ENCODE results near the gene CTSW. TPM values are rescaled to one million over a fixed set of nuclear protein-coding genes. Genes with fewer than 3 reads are reported as not detected.

Gene CTSW
- total RNA-seq, 1 donor from 2014 or later = not detected

DNA sequence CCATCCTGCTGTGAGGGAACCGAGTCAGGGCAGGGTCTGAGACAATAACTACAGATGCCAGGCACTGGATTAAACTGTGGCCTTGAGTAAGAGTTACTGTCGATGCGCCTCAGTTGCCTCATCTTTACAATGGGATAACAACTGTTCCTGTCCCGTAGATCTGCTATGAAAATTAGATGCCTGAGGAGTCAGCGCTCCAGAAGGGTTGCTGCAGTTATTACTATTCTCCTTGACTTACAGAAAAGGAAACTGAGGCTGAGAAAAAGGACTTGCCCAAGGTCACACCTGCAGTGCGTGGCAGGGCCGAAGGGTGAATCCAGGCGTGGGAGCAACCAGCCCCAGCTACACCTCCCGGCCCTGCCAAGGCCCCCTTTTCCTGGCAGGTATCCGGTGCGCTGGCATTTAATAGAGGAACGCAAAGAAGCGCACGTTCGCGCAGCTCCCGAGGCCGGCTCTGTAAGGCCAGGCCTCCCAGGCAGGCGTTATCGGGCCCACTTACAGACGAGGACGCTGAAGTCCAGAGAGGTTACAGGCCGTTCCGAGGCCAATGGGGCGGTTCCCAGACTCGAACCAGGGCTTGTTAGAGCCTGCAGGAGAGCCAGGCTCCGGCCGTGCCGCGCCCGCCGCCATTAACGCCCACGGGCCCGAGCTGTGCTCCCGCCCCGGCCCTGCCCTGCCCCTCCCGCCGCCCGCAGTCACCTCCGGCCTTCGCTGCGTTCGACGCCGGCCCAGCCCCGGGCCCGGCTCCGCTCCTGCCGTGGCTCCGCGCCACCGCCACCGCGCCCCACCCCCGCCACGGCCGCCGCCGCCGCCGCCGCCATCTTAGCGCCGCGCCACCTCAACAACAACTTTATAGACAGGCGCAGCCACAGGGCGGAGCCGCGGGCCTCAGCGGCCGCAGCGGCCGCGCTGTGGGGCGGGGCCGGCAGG is 38.8 kb downstream of the CTSW start, which contains the start of gene C11orf68:
Gene C11orf68 (minus strand): TSS at position 852 of the 930 bp plus-strand sequence. CDS start 31 bp downstream, at position 821.
- no peak for DNase-seq (ENCODE audit: low read depth)
- peak within 1 kb of the TSS; percentile 86 for H3K4me3 ChIP-seq (ENCODE audit: low read depth, low read length)
- peaks cover 10% of the 10 kb centered on the region for H3K36me3 ChIP-seq (ENCODE audit: control insufficient read depth, insufficient read depth, low read length)
- TF ChIP-seq, protein P1, sequence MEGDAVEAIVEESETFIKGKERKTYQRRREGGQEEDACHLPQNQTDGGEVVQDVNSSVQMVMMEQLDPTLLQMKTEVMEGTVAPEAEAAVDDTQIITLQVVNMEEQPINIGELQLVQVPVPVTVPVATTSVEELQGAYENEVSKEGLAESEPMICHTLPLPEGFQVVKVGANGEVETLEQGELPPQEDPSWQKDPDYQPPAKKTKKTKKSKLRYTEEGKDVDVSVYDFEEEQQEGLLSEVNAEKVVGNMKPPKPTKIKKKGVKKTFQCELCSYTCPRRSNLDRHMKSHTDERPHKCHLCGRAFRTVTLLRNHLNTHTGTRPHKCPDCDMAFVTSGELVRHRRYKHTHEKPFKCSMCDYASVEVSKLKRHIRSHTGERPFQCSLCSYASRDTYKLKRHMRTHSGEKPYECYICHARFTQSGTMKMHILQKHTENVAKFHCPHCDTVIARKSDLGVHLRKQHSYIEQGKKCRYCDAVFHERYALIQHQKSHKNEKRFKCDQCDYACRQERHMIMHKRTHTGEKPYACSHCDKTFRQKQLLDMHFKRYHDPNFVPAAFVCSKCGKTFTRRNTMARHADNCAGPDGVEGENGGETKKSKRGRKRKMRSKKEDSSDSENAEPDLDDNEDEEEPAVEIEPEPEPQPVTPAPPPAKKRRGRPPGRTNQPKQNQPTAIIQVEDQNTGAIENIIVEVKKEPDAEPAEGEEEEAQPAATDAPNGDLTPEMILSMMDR (IDR thresholded peaks at IDR 0.05; ENCODE audit: insufficient read depth, low read length, severe bottlenecking) = no peak
- H3K27me3 ChIP-seq (ENCODE audit: control insufficient read depth, insufficient read depth, low read length) = no peaks in the 10 kb centered on the region
- no peak for FAIRE-seq

DNA sequence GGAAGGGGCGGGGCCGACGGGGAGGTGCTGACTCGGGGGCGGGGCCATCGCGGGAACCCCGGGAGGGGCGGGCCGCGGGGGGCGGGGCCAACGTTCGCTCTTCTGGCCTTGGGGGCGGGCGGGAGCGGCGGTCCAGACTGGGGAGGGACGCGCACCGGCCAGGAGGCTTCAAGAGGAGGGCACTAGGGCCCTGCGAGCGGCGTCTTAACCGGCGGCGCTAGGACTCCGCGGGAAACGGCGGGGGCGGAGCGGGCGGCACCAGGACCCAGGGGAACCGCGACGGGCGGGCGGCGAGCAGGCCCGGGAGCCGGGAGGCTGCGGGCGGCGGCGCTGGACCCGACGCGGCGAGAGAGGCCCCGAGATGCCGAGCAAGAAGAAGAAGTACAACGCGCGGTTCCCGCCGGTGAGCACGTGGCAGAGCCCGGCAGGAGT is 39.5 kb downstream of the CTSW start, which contains the start of gene DRAP1:
Gene DRAP1 (plus strand): TSS at position 286 of the 432 bp plus-strand sequence. CDS start 76 bp downstream, at position 362.
- TF ChIP-seq, protein P1 (IDR thresholded peaks at IDR 0.05; ENCODE audit: insufficient read depth, low read length, severe bottlenecking) = no peak
- DNase-seq (ENCODE audit: low read depth) = peak; percentile 84
- no peak for FAIRE-seq

GRCh38 chr11:65919573-65920371 is 40.1 kb downstream of the CTSW start:
- no peak for DNase-seq (ENCODE audit: low read depth)

More for the DNA sequence above, 39.5 kb downstream of the CTSW start, which contains the start of gene DRAP1:
- Histone ChIP-seq H3K4me3 (ENCODE audit: low read depth, low read length) (peak within 1 kb of the TSS; percentile 86), H3K27me3 (ENCODE audit: control insufficient read depth, insufficient read depth, low read length) (no peaks in the 10 kb centered on the region), H3K36me3 (ENCODE audit: control insufficient read depth, insufficient read depth, low read length) (peaks cover 10% of the 10 kb centered on the region)

DNA sequence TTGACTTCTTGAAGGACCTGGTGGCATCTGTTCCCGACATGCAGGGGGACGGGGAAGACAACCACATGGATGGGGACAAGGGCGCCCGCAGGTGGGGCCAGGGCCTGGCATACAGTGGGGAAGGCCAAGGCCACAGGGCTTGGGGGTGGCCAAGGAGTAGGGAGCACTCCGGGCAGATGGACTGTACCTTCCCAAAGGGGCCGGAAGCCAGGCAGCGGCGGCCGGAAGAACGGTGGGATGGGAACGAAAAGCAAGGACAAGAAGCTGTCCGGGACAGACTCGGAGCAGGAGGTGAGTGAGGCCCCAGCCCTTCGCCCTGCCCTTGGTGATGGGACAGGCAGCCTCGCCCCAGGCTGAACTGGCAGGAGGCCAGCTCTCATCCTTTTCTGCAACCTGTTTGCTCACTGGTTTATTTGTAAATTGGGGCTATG is 40.8 kb downstream of the CTSW start:
- DNase-seq (ENCODE audit: low read depth) (no peak), FAIRE-seq (no peak)
- TF ChIP-seq, protein P1 (IDR thresholded peaks at IDR 0.05; ENCODE audit: insufficient read depth, low read length, severe bottlenecking) = no peak
- Histone ChIP-seq H3K4me3 (ENCODE audit: low read depth, low read length) (peak overlapping the region; percentile 86), H3K27me3 (ENCODE audit: control insufficient read depth, insufficient read depth, low read length) (no peaks in the 10 kb centered on the region), H3K36me3 (ENCODE audit: control insufficient read depth, insufficient read depth, low read length) (peaks cover 10% of the 10 kb centered on the region)

More at GRCh38 chr11:65919573-65920371, 40.1 kb downstream of the CTSW start:
- Histone ChIP-seq H3K4me3 (ENCODE audit: low read depth, low read length) (peak overlapping the region; percentile 86), H3K36me3 (ENCODE audit: control insufficient read depth, insufficient read depth, low read length) (peaks cover 10% of the 10 kb centered on the region), H3K27me3 (ENCODE audit: control insufficient read depth, insufficient read depth, low read length) (no peaks in the 10 kb centered on the region)
- TF ChIP-seq, protein P1 (IDR thresholded peaks at IDR 0.05; ENCODE audit: insufficient read depth, low read length, severe bottlenecking) = no peak
- no peak for FAIRE-seq

- H3K27me3 ChIP-seq (ENCODE audit: control insufficient read depth, insufficient read depth, low read length) = no peaks in the 10 kb centered on the region
- H3K4me3 ChIP-seq (ENCODE audit: low read depth, low read length) = no peak overlapping the region
- no peak for FAIRE-seq
- TF ChIP-seq, protein P1 (IDR thresholded peaks at IDR 0.05; ENCODE audit: insufficient read depth, low read length, severe bottlenecking) = no peak
- H3K36me3 ChIP-seq (ENCODE audit: control insufficient read depth, insufficient read depth, low read length) = peaks cover 10% of the 10 kb centered on the region
- no peak for DNase-seq (ENCODE audit: low read depth)
Measured at GRCh38 chr11:65921033-65921555, 41.5 kb downstream of the CTSW start.

All from bronchial epithelial cell (primary cell).